ENCODE data around the gene GPR143.

DNA sequence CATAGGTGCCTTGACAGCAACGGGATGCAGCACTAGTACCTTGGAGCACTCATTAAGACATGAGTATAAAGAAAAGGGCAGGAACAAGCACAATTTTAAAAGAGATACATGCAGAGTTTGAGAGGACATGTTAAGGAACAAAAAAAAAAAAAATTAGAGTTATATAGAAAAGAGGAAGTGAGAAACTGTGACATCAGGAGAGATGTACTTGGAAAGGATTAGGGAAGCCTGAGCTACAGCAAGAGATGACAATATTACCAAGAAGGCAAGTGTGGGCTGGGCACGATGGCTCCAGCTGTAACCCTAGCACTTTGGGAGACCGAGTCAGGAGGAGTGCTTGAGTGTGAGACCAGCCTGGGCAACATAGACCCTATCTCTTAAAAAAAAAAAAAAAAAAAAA, 37.4 kb downstream of the GPR143 start:
- no peak for TF ChIP-seq POLR2A (IDR thresholded peaks at IDR 0.05; ENCODE audit: low read length)
- TF ChIP-seq GATA1 (IDR thresholded peaks at IDR 0.05; ENCODE audit: low read depth, low read length) = no peak
